ENCODE data around the gene NRDE2. TPM values are rescaled to one million over a fixed set of nuclear protein-coding genes. Genes with fewer than 3 reads are reported as not detected.

The NRDE2 gene
- total RNA-seq, 1 experiment from 2014 or later, result 12.1 TPM

GRCh38 chr14:90281261-90281660 lies 50.5 kb downstream of the NRDE2 start:
- H3K27me3 Mint-ChIP-seq (ENCODE audit: low read depth), result no peaks in the 10 kb centered on the region
- CTCF ChIA-PET, result interaction anchor here (1.2 kb wide), 1 partner anchor 9 kb away, joined by 3 read pairs; no protein-coding TSS in a partner anchor
- TF ChIP-seq ATF6 (CRISPR knock-in tag; IDR thresholded peaks at IDR 0.05) (no peak), HMGA2 (CRISPR knock-in tag; IDR thresholded peaks at IDR 0.05) (no peak), ZBTB43 (CRISPR knock-in tag; IDR thresholded peaks at IDR 0.05) (no peak), NR3C1 (CRISPR knock-in tag; conservative IDR thresholded peaks at IDR 0.05; ENCODE audit: low read depth) (no peak), MAX (CRISPR knock-in tag; IDR thresholded peaks at IDR 0.05) (no peak), ZBTB21 (CRISPR knock-in tag; IDR thresholded peaks at IDR 0.05; ENCODE audit: borderline replicate concordance) (no peak), ZNF396 (CRISPR knock-in tag; IDR thresholded peaks at IDR 0.05; ENCODE audit: borderline replicate concordance) (no peak), ZNF423 (CRISPR knock-in tag; IDR thresholded peaks at IDR 0.05) (no peak), TEAD4 (CRISPR knock-in tag; IDR thresholded peaks at IDR 0.05) (no peak), TP53 (CRISPR knock-in tag; IDR thresholded peaks at IDR 0.05) (no peak), CTCF (IDR thresholded peaks at IDR 0.05) (no peak), ATF3 (CRISPR knock-in tag; conservative IDR thresholded peaks at IDR 0.05) (no peak), E2F4 (CRISPR knock-in tag; IDR thresholded peaks at IDR 0.05; ENCODE audit: borderline replicate concordance, low read depth) (no peak), TEAD1 (CRISPR knock-in tag; IDR thresholded peaks at IDR 0.05) (no peak), NR1H2 (CRISPR knock-in tag; IDR thresholded peaks at IDR 0.05) (no peak)
- H3K4me3 Mint-ChIP-seq, result no peak overlapping the region
- no peak overlapping the region for H3K27ac Mint-ChIP-seq
- ATAC-seq, result no peak
- H3K9me3 Mint-ChIP-seq, result no peaks in the 10 kb centered on the region
- POLR2A ChIA-PET, result no interaction called here
- DNase-seq (ENCODE audit: low spot score), result no peak
- 0 out of 2 replicates have a peak, but pooled peaks cover 2% of the 10 kb centered on the region for H3K4me1 Mint-ChIP-seq
- H3K36me3 Mint-ChIP-seq, result peaks cover 6% of the 10 kb centered on the region

- no peak overlapping the region for H3K27ac Mint-ChIP-seq
- no peaks in the 10 kb centered on the region for H3K27me3 Mint-ChIP-seq (ENCODE audit: low read depth)
- ATAC-seq (no peak), DNase-seq (ENCODE audit: low spot score) (no peak)
- CTCF ChIA-PET, result no interaction called here
- H3K4me1 Mint-ChIP-seq, result 0 out of 2 replicates have a peak, but pooled peaks cover 2% of the 10 kb centered on the region
- H3K36me3 Mint-ChIP-seq, result no peaks in the 10 kb centered on the region; the same call in 1 of the 2 replicates
- POLR2A ChIA-PET, result no interaction called here
- H3K4me3 Mint-ChIP-seq, result no peak overlapping the region
- H3K9me3 Mint-ChIP-seq, result no peaks in the 10 kb centered on the region
- no peak for TF ChIP-seq RELA (CRISPR knock-in tag; IDR thresholded peaks at IDR 0.05; ENCODE audit: borderline replicate concordance)
- no peak for TF ChIP-seq SP1 (CRISPR knock-in tag; conservative IDR thresholded peaks at IDR 0.05)
- no peak for TF ChIP-seq TEAD1 (CRISPR knock-in tag; IDR thresholded peaks at IDR 0.05)
- TF ChIP-seq AFF4 (CRISPR knock-in tag; IDR thresholded peaks at IDR 0.05; ENCODE audit: borderline replicate concordance), result no peak
- TF ChIP-seq CDX4 (CRISPR knock-in tag; IDR thresholded peaks at IDR 0.05; ENCODE audit: borderline replicate concordance), result no peak
- TF ChIP-seq ZNF396 (CRISPR knock-in tag; IDR thresholded peaks at IDR 0.05; ENCODE audit: borderline replicate concordance), result no peak
- TF ChIP-seq GTF2I (CRISPR knock-in tag; conservative IDR thresholded peaks at IDR 0.05), result no peak
- no peak for TF ChIP-seq MXD4 (CRISPR knock-in tag; IDR thresholded peaks at IDR 0.05; ENCODE audit: borderline replicate concordance)
- no peak for TF ChIP-seq ESRRA (CRISPR knock-in tag; IDR thresholded peaks at IDR 0.05; ENCODE audit: borderline replicate concordance)
- no peak for TF ChIP-seq CREB1 (CRISPR knock-in tag; IDR thresholded peaks at IDR 0.05)
These were observed 51.6 kb downstream of the NRDE2 start for GRCh38 chr14:90280096-90280495.
